H1 (cell line): ENCODE results near the gene RAB31. TPM values are rescaled to one million over a fixed set of nuclear protein-coding genes. Genes with fewer than 3 reads are reported as not detected.

Experiments used
- CTCF ChIA-PET: fragments of 300-600 bp; sonication (Branson Sonifier 250); formaldehyde crosslinking; loops from one replicate; lab custom pipeline; 2021; ENCODE audit not compliant: partially characterized antibody; lab: Charles Lee
- POLR2A ChIA-PET: fragments of 300-600 bp; sonication (Branson Sonifier 250); formaldehyde crosslinking; loops from one replicate; lab custom pipeline; 2021; ENCODE audit warnings: inconsistent platforms; ENCODE audit not compliant: partially characterized antibody; lab: Charles Lee
- DNase-seq, 2 experiments: peaks; one replicate each; pipeline versions ENCODE4 v3.0.0 to v3.0.0-alpha.2; 2010 to 2022; ENCODE audit warnings: low spot score in 2 of 2, low read depth in 1 of 2, mixed read lengths in 1 of 2
- FAIRE-seq: peaks from 2 replicates; lab custom pipeline; 2011; peaks lifted over from hg19 to GRCh38; lab: Jason Lieb, UNC
- H2AFZ ChIP-seq: 2 replicates; pipeline ENCODE4 v1.8.1; 2012; ENCODE audit warnings: low read length, inconsistent platforms
- H2AK5ac ChIP-seq: 2 replicates; pipeline ENCODE4 v1.6.1; 2013; ENCODE audit warnings: low read depth, low read length
- H2BK120ac ChIP-seq: replicated peaks from 2 replicates; pipeline ENCODE3; 2013; ENCODE audit warnings: low read depth, low read length, inconsistent platforms
- H2BK12ac ChIP-seq: 2 replicates; pipeline ENCODE4 v1.6.1; 2013; ENCODE audit warnings: low read depth, low read length
- H2BK15ac ChIP-seq: 2 replicates; pipeline ENCODE4 v1.6.1; 2013; ENCODE audit warnings: low read length
- H2BK20ac ChIP-seq: 2 replicates; pipeline ENCODE4 v1.6.1; 2013; ENCODE audit warnings: low read length
- H2BK5ac ChIP-seq: 2 replicates; pipeline ENCODE4 v1.6.1; 2013; ENCODE audit warnings: low read depth, low read length
- H3K14ac ChIP-seq: 2 replicates; pipeline ENCODE4 v1.6.1; 2013; ENCODE audit warnings: inconsistent platforms; ENCODE audit not compliant: insufficient read length
- H3K18ac ChIP-seq: 2 replicates; pipeline ENCODE4 v1.6.1; 2013; ENCODE audit warnings: low read length; ENCODE audit errors: extremely low read depth
- H3K23ac ChIP-seq: 2 replicates; pipeline ENCODE4 v1.6.1; 2013; ENCODE audit warnings: inconsistent platforms; ENCODE audit not compliant: insufficient read length
- H3K23me2 ChIP-seq: 2 replicates; pipeline ENCODE4 v1.6.1; 2013; ENCODE audit warnings: low read depth, low read length
- H3K27ac ChIP-seq: 2 replicates; pipeline ENCODE4 v1.6.1; 2011; ENCODE audit warnings: low read depth, low read length, inconsistent platforms
- H3K27me3 ChIP-seq, 4 experiments: replicated peaks in 1 of 4; 1 replicate in 1 of 4; 2 replicates in 3 of 4; pipeline versions ENCODE4 v1.6.1 to v1.8.1; 2011 to 2013; ENCODE audit warnings: low read length in 3 of 4, mild to moderate bottlenecking in 3 of 4, inconsistent platforms in 2 of 4, mixed read lengths in 2 of 4, moderate library complexity in 1 of 4; ENCODE audit not compliant: control insufficient read depth in 3 of 4, insufficient read depth in 3 of 4; ENCODE audit errors: extremely low read depth in 1 of 4
- H3K36me3 ChIP-seq, 4 experiments: 2 replicates each; pipeline versions ENCODE4 v1.6.1 to v1.8.1; 2011 to 2013; ENCODE audit warnings: mild to moderate bottlenecking in 4 of 4, low read length in 3 of 4, moderate library complexity in 2 of 4, control low read depth in 1 of 4, inconsistent platforms in 1 of 4; ENCODE audit not compliant: insufficient read depth in 4 of 4, control insufficient read depth in 2 of 4
- H3K4ac ChIP-seq: replicated peaks from 2 replicates; pipeline ENCODE3; 2013; ENCODE audit warnings: low read length, low read depth, mixed read lengths, inconsistent platforms; ENCODE audit not compliant: insufficient read length
- H3K4me1 ChIP-seq, 4 experiments: replicated peaks in 1 of 4; 1 replicate in 1 of 4; 2 replicates in 3 of 4; pipeline versions ENCODE4 v1.6.1 to v1.8.1; 2011 to 2013; ENCODE audit warnings: low read length in 3 of 4, inconsistent platforms in 2 of 4, mixed read lengths in 1 of 4; ENCODE audit not compliant: insufficient read depth in 4 of 4, control insufficient read depth in 3 of 4
- H3K4me2 ChIP-seq, 2 experiments: 2 replicates each; pipeline versions ENCODE4 v1.6.1 to v1.8.1; 2011 to 2013; ENCODE audit warnings: low read depth in 2 of 2, low read length in 2 of 2, control low read depth in 1 of 2, inconsistent platforms in 1 of 2, mild to moderate bottlenecking in 1 of 2; ENCODE audit not compliant: insufficient read depth in 1 of 2
- H3K4me3 ChIP-seq, 4 experiments: fragments of 200-600, 300-600 bp in 1 of 4; sonication (generic), shearing (Covaris generic), sonication (Bioruptor Twin) in 1 of 4; 2 replicates each; pipeline versions ENCODE4 v1.5.1 to v1.8.1; 2011 to 2016; ENCODE audit warnings: low read length in 4 of 4, low read depth in 3 of 4, control low read depth in 2 of 4, inconsistent platforms in 2 of 4, mild to moderate bottlenecking in 2 of 4, mixed read lengths in 1 of 4, moderate library complexity in 1 of 4; ENCODE audit not compliant: insufficient read depth in 2 of 4; ENCODE audit errors: extremely low read depth in 1 of 4
- H3K56ac ChIP-seq: replicated peaks from 2 replicates; pipeline ENCODE3; 2013; ENCODE audit warnings: low read depth, mild to moderate bottlenecking, mixed read lengths, low read length, inconsistent platforms; ENCODE audit not compliant: insufficient read length
- H3K79me1 ChIP-seq: 2 replicates; pipeline ENCODE4 v1.6.1; 2013; ENCODE audit warnings: low read depth, low read length, control low read depth
- H3K79me2 ChIP-seq, 2 experiments: 2 replicates each; pipeline versions ENCODE4 v1.6.1 to v1.8.1; 2012 to 2013; ENCODE audit warnings: low read length in 2 of 2, mild to moderate bottlenecking in 2 of 2, inconsistent platforms in 1 of 2; ENCODE audit not compliant: insufficient read depth in 2 of 2, control insufficient read depth in 1 of 2
- H3K9ac ChIP-seq, 4 experiments: replicated peaks in 1 of 4; 1 replicate in 1 of 4; 2 replicates in 3 of 4; pipeline versions ENCODE4 v1.6.1 to v1.8.1; 2011 to 2013; ENCODE audit warnings: low read depth in 3 of 4, low read length in 3 of 4, control low read depth in 2 of 4, mild to moderate bottlenecking in 2 of 4, moderate library complexity in 2 of 4, inconsistent platforms in 1 of 4; ENCODE audit errors: extremely low read depth in 1 of 4
- H3K9me3 ChIP-seq, 2 experiments: 2 replicates each; pipeline versions ENCODE4 v1.6.1 to v1.8.1; 2012 to 2013; ENCODE audit warnings: mild to moderate bottlenecking in 2 of 2, moderate library complexity in 2 of 2, control low read depth in 1 of 2, inconsistent platforms in 1 of 2, low read depth in 1 of 2, low read length in 1 of 2, mixed read lengths in 1 of 2; ENCODE audit not compliant: insufficient read depth in 2 of 2
- H4K20me1 ChIP-seq, 2 experiments: replicated peaks in 1 of 2; 2 replicates each; pipeline versions ENCODE3 to v1.8.1; 2011 to 2013; ENCODE audit warnings: inconsistent platforms in 2 of 2, low read length in 2 of 2, mild to moderate bottlenecking in 1 of 2; ENCODE audit not compliant: insufficient read depth in 2 of 2, control insufficient read depth in 1 of 2
- H4K5ac ChIP-seq: 2 replicates; pipeline ENCODE4 v1.6.1; 2013; ENCODE audit warnings: low read length, low read depth, mixed read lengths, inconsistent platforms; ENCODE audit not compliant: insufficient read length
- H4K8ac ChIP-seq: 2 replicates; pipeline ENCODE4 v1.8.0; 2013; ENCODE audit warnings: mild to moderate bottlenecking, moderate library complexity, low read length, inconsistent platforms; ENCODE audit not compliant: insufficient read depth; ENCODE audit errors: extremely low read depth
- H4K91ac ChIP-seq: replicated peaks from 2 replicates; pipeline ENCODE3; 2013; ENCODE audit warnings: low read length, mixed read lengths, inconsistent platforms; ENCODE audit not compliant: insufficient read length
- ASH2L ChIP-seq: fragments of 200-600, 300-600 bp; sonication (generic); IDR thresholded peaks from one replicate; pipeline ENCODE4 v1.7.1; 2017; ENCODE audit warnings: low read length
- BRCA1 ChIP-seq: IDR thresholded peaks from 2 replicates; pipeline ENCODE4 v1.6.1; 2012; ENCODE audit warnings: low read depth, low read length, improper control_type of control experiment
- CHD1 ChIP-seq: IDR thresholded peaks from 2 replicates; pipeline ENCODE4 v1.6.1; 2012; ENCODE audit warnings: low read depth, low read length, improper control_type of control experiment
- EGR1 ChIP-seq: IDR thresholded peaks from 2 replicates; pipeline ENCODE4 v1.6.1; 2011; ENCODE audit warnings: low read depth, low read length, borderline replicate concordance
- HDAC6 ChIP-seq: IDR thresholded peaks from one replicate; pipeline ENCODE4 v1.7.1; 2012; ENCODE audit warnings: low read depth, mild to moderate bottlenecking, inconsistent platforms, low read length, moderate library complexity
- KDM5A ChIP-seq: fragments of 200-600 bp; IDR thresholded peaks from 2 replicates; pipeline ENCODE4 v1.7.1; 2012; ENCODE audit warnings: mild to moderate bottlenecking, low read length, inconsistent platforms, mixed read lengths
- NANOG ChIP-seq: IDR thresholded peaks from 2 replicates; pipeline ENCODE4 v1.6.1; 2011; ENCODE audit warnings: low read length, low read depth, mild to moderate bottlenecking, inconsistent platforms; ENCODE audit not compliant: insufficient read depth, poor library complexity, severe bottlenecking
- POLR2A ChIP-seq, 2 experiments: IDR thresholded peaks; 1 replicate in 1 of 2; 2 replicates in 1 of 2; pipeline ENCODE4 v1.6.1; 2011; ENCODE audit warnings: low read depth in 2 of 2, low read length in 2 of 2, mild to moderate bottlenecking in 2 of 2; ENCODE audit errors: control extremely low read depth in 1 of 2
- POLR2AphosphoS5 ChIP-seq: IDR thresholded peaks from 2 replicates; pipeline ENCODE4 v1.6.1; 2011; ENCODE audit warnings: low read depth, low read length
- RBBP5 ChIP-seq: IDR thresholded peaks from 2 replicates; pipeline ENCODE4 v1.7.1; 2012; ENCODE audit warnings: low read depth, mild to moderate bottlenecking, inconsistent platforms, low read length, moderate library complexity, borderline replicate concordance
- SIX5 ChIP-seq: IDR thresholded peaks from 2 replicates; pipeline ENCODE4 v1.6.1; 2011; ENCODE audit warnings: mild to moderate bottlenecking, low read depth, low read length
- SP2 ChIP-seq: IDR thresholded peaks from 2 replicates; pipeline ENCODE4 v1.6.1; 2012; ENCODE audit warnings: mild to moderate bottlenecking, low read length, inconsistent platforms
- ZNF274 ChIP-seq: IDR thresholded peaks from 2 replicates; pipeline ENCODE4 v1.7.0; 2012; ENCODE audit warnings: low read length, borderline replicate concordance; ENCODE audit errors: extremely low read depth
- WGBS, 2 experiments: shearing (Covaris generic) in 1 of 2; methylation state at CpG; one replicate each; pipeline versions ENCODE4 v1.1.6 to v1.1.7; 2013 to 2015; ENCODE audit warnings: low lambda C conversion rate in 2 of 2, mixed read lengths in 2 of 2, inconsistent platforms in 1 of 2, low coverage in 1 of 2, missing lambda C conversion rate in 1 of 2; ENCODE audit not compliant: insufficient replicate concordance in 2 of 2, insufficient coverage in 1 of 2, insufficient read length in 1 of 2; ENCODE audit errors: extremely low coverage in 1 of 2, missing lambda C conversion rate in 1 of 2; 5-methylcytosine and 5-hydroxymethylcytosine counted together
- polyA plus RNA-seq, 7 experiments: library from polyadenylated mRNA; depleted of rRNA in 3 of 7; stranded (reverse) in 5 of 7; unstranded in 2 of 7; fragments of >200 nt in 5 of 7; fragments of 200-250 nt in 2 of 7; gene quantifications; 1 replicate in 5 of 7; 2 replicates in 1 of 7; 4 replicates in 1 of 7; pipeline versions ENCODE4 v1.2.1 to v1.2.3, GENCODE V29; 2011 to 2013; ENCODE audit warnings: missing spikeins in 2 of 7, mixed read lengths in 2 of 7
- total RNA-seq: library from RNA; stranded (reverse); fragmentation: NEBNext Ultra II Directional; extraction: Animal tissue kit (Norgen Biotek cat#: 25700); gene quantifications from 2 replicates; pipeline ENCODE4 v1.2.1, GENCODE V29; 2021
- TF ChIP-seq, protein P1 (sequence below): IDR thresholded peaks from 2 replicates; pipeline ENCODE4 v1.6.1; 2011; ENCODE audit warnings: low read depth, mild to moderate bottlenecking, low read length; ENCODE audit not compliant: insufficient read depth

Gene RAB31
- total and polyA plus RNA-seq, 2 of the 8 experiments (the other 6 are each of a cell fraction or from before 2014, with no cell fraction given) = 15.2 to 40.9 TPM

DNA sequence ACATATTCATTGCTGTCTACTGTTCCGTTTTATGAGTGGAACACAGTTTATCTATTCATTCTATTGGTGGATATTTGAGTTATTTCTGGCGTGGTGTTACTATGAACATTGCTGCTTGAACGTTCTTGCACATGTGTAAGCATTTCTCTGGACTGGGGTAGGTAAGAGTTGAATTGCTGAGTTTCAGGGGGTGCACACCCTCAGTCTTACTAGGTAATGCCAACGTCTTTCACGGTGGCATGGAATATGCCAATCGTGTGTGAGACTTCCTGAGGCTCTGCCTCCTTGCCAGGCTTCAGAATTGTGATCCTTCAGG, 121.3 kb downstream of the RAB31 start:
- FAIRE-seq (no peak), DNase-seq (no peak)
- Histone ChIP-seq H2BK5ac (no peak overlapping the region), H3K4me1 (no peaks in the 10 kb centered on the region; a peak in 1 of 7 replicates), H3K4ac (no peak overlapping the region), H3K79me1 (no peaks in the 10 kb centered on the region; the same call in 1 of the 2 replicates), H3K9me3 (no peaks in the 10 kb centered on the region), H3K79me2 (no peaks in the 10 kb centered on the region), H3K18ac (no peak overlapping the region), H3K23ac (no peak overlapping the region), H3K4me3 (no peak overlapping the region), H2BK15ac (no peak overlapping the region), H4K5ac (no peak overlapping the region), H3K4me2 (no peak overlapping the region), H2AFZ (no peak overlapping the region), H3K56ac (no peak overlapping the region), H2BK12ac (no peak overlapping the region), H3K27me3 (no peaks in the 10 kb centered on the region; a peak in 1 of 7 replicates), H3K36me3 (no peaks in the 10 kb centered on the region; a peak in 1 of 8 replicates), H4K91ac (no peak overlapping the region), H3K14ac (no peak overlapping the region), H2BK120ac (no peak overlapping the region), H2BK20ac (no peak overlapping the region), H3K27ac (no peak overlapping the region), H3K23me2 (peaks cover under 1% of the 10 kb centered on the region; the same call in 1 of the 2 replicates), H2AK5ac (no peak overlapping the region; the same call in 1 of the 2 replicates), H4K8ac (no peak overlapping the region), H3K9ac (no peak overlapping the region), H4K20me1 (no peaks in the 10 kb centered on the region)
- 81% methylated on average over 6 of the region's 6 CpGs; no CpG with 5 or more reads in 1 of the 2 experiments for WGBS, 2 experiments
- CTCF ChIA-PET = no interaction called here
- POLR2A ChIA-PET = no interaction called here
- TF ChIP-seq NANOG (no peak), ASH2L (no peak), SP2 (no peak), POLR2A (IDR thresholded peaks at IDR 0.05; ENCODE audit: control extremely low read depth in 1 of 2, low read depth in 2 of 2, low read length in 2 of 2) (no peak), ZNF274 (no peak), EGR1 (no peak), RBBP5 (no peak), CHD1 (no peak), HDAC6 (no peak), BRCA1 (no peak), POLR2AphosphoS5 (no peak), SIX5 (no peak), KDM5A (no peak)
- TF ChIP-seq, protein P1, sequence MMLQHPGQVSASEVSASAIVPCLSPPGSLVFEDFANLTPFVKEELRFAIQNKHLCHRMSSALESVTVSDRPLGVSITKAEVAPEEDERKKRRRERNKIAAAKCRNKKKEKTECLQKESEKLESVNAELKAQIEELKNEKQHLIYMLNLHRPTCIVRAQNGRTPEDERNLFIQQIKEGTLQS = no peak
